ENCODE measurements around the gene IQCK. TPM values are rescaled to one million over a fixed set of nuclear protein-coding genes. Genes with fewer than 3 reads are reported as not detected.

The IQCK gene
- total and polyA plus RNA-seq, 5 donors = 5.1 to 8.3 (median 6.2) TPM

GRCh38 chr16:19760356-19761060 is 42.4 kb downstream of the IQCK start:
- H3K27ac ChIP-seq (ENCODE audit: low read length) = no peak overlapping the region
- ATAC-seq = no peak
- no peaks in the 10 kb centered on the region for H3K27me3 ChIP-seq (ENCODE audit: control insufficient read depth, insufficient read depth)
- WGBS = 91% methylated on average over 7 of the region's 7 CpGs
- H3K9me3 ChIP-seq (ENCODE audit: control insufficient read depth, low read length) = no peaks in the 10 kb centered on the region
- DNase-seq = no peak
- H3K4me3 ChIP-seq (ENCODE audit: low read length) = no peak overlapping the region
- intact Hi-C loops (cut with DNase I) = no loop called here
- no peaks in the 10 kb centered on the region for H3K4me1 ChIP-seq (ENCODE audit: control insufficient read depth, insufficient read depth, low read length)

DNA sequence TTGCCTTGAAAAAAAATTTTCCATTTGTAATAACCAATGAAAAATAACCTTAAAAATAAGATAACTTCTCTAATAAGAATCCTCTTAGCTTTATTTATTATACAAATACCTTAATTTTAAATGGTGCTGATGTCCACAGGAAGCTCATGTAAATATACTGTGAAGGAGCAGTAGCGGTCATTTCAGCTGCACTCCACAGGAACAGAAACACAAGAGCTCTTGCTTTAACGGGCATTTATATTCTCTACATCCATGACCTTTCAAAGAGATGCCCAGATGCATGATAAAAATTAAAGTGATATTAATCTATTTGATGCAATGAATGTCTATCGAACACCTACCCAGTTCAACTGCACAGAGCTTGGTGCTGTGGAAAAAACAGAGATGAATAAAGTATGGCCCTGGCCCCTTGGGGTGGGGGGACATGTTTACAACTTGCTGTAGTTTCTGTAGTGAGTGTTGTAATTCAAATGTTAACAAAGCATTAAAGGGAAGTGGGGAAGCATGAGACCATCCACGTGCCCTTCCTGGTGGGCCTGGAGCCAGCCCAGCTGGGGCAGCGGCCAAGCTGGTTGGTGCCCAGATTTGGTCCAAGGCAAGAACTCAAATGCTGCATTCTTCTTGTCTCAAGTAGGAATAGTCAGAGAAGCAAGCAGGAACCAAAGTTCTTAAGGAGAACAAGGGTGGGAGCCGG is 47.9 kb downstream of the IQCK start:
- 59% methylated on average over 6 of the region's 6 CpGs for WGBS
- H3K27ac ChIP-seq (ENCODE audit: low read length) = no peak overlapping the region
- H3K4me1 ChIP-seq (ENCODE audit: control insufficient read depth, insufficient read depth, low read length) = no peaks in the 10 kb centered on the region
- no peaks in the 10 kb centered on the region for H3K27me3 ChIP-seq (ENCODE audit: control insufficient read depth, insufficient read depth)
- DNase-seq (peak in 2 of 3 donors; percentile 83 to 86), ATAC-seq (peak; percentile 62)
- intact Hi-C loops (cut with DNase I) = no loop called here
- H3K9me3 ChIP-seq (ENCODE audit: control insufficient read depth, low read length) = no peaks in the 10 kb centered on the region
- no peak overlapping the region for H3K4me3 ChIP-seq (ENCODE audit: low read length)

DNA sequence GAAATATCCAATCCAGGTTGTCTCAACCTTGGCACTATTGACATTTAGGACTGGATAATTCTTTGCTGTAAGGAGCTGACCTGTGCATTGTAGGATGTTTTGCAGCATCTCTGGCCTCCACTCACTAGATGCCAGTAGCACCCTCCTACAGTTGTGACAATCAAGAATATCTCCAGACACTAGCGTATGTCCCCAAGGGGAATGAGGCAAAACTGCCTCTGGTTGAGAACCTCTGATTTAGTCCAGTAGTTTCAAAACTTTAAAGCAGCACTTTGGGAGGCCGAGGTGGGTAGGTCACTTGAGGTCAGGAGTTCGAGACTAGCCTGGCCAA is 48.4 kb downstream of the IQCK start:
- Histone ChIP-seq H3K9me3 (ENCODE audit: control insufficient read depth, low read length) (no peaks in the 10 kb centered on the region), H3K27ac (ENCODE audit: low read length) (no peak overlapping the region), H3K4me1 (ENCODE audit: control insufficient read depth, insufficient read depth, low read length) (no peaks in the 10 kb centered on the region), H3K27me3 (ENCODE audit: control insufficient read depth, insufficient read depth) (no peaks in the 10 kb centered on the region), H3K4me3 (ENCODE audit: low read length) (no peak overlapping the region)
- ATAC-seq (peak in 1 of 2 donors; percentile 13), DNase-seq (no peak)
- WGBS = 85% methylated on average over 3 of the region's 3 CpGs
- intact Hi-C loops (cut with DNase I) = no loop called here

GRCh38 chr16:19766988-19767387 is 48.9 kb downstream of the IQCK start:
- ATAC-seq = no peak
- no peaks in the 10 kb centered on the region for H3K4me1 ChIP-seq (ENCODE audit: control insufficient read depth, insufficient read depth, low read length)
- H3K27me3 ChIP-seq (ENCODE audit: control insufficient read depth, insufficient read depth) = no peaks in the 10 kb centered on the region
- no peak overlapping the region for H3K27ac ChIP-seq (ENCODE audit: low read length)
- DNase-seq = no peak
- no peaks in the 10 kb centered on the region for H3K9me3 ChIP-seq (ENCODE audit: control insufficient read depth, low read length)
- intact Hi-C loops (cut with DNase I) = no loop called here
- H3K4me3 ChIP-seq (ENCODE audit: low read length) = no peak overlapping the region
- WGBS = 95% methylated on average over 9 of the region's 9 CpGs

- Histone ChIP-seq H3K27ac (ENCODE audit: low read length) (no peak overlapping the region), H3K27me3 (ENCODE audit: control insufficient read depth, insufficient read depth) (no peaks in the 10 kb centered on the region), H3K4me1 (ENCODE audit: control insufficient read depth, insufficient read depth, low read length) (no peaks in the 10 kb centered on the region), H3K9me3 (ENCODE audit: control insufficient read depth, low read length) (no peaks in the 10 kb centered on the region), H3K4me3 (ENCODE audit: low read length) (no peak overlapping the region)
- no peak for DNase-seq
- intact Hi-C loops (cut with DNase I) = no loop called here
- peak in 1 of 2 donors; percentile 16 for ATAC-seq
- WGBS = 84% methylated on average over 13 of the region's 13 CpGs
Measured at GRCh38 chr16:19767497-19767896, 49.4 kb downstream of the IQCK start.

DNA sequence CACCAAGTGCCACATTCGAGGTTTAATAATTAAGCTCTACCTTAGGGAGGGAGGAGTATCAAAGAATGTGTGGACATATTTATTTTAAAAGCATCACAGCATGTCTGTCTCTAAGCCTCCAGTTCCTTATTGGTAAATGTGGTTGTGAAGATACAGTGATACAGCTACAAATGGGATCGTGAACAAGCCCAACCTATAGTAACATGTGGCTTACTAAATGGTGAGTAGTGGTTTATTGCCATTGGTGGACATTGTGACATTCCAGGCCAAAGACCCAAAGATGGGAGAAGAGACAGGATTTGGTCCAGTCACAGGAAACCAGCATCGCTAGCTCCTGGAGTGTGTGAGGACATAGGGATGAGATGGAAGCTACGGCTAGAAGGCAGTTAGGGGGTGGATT is 51.2 kb downstream of the IQCK start:
- 94% methylated on average over 4 of the region's 4 CpGs for WGBS
- DNase-seq = no peak
- H3K27me3 ChIP-seq (ENCODE audit: control insufficient read depth, insufficient read depth) = no peaks in the 10 kb centered on the region
- H3K27ac ChIP-seq (ENCODE audit: low read length) = no peak overlapping the region
- no peaks in the 10 kb centered on the region for H3K9me3 ChIP-seq (ENCODE audit: control insufficient read depth, low read length)
- no peak overlapping the region for H3K4me3 ChIP-seq (ENCODE audit: low read length)
- H3K4me1 ChIP-seq (ENCODE audit: control insufficient read depth, insufficient read depth, low read length) = no peaks in the 10 kb centered on the region
- ATAC-seq = no peak
- intact Hi-C loops (cut with DNase I) = no loop called here

DNA sequence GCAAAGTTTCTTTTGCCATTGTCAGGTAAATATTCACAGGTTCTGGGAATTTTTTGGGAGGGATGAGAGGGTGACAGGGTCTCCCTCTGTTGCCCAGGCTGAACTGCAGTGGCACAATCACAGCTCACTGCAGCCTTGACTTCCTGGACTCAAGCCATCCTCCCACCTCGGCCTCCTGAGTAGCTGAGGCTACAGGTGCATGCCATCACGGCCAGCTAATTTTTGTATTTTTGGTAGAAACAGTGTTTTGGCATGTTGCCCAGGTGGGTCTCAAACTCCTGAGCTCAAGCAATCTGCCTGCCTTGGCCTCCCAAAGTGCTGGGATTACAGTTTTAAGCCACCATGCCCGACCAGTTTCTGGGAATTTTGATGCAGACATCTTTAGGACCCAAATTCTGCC is 53.0 kb downstream of the IQCK start:
- Histone ChIP-seq H3K4me1 (ENCODE audit: control insufficient read depth, insufficient read depth, low read length) (no peaks in the 10 kb centered on the region), H3K27me3 (ENCODE audit: control insufficient read depth, insufficient read depth) (no peaks in the 10 kb centered on the region), H3K9me3 (ENCODE audit: control insufficient read depth, low read length) (no peaks in the 10 kb centered on the region), H3K4me3 (ENCODE audit: low read length) (no peak overlapping the region), H3K27ac (ENCODE audit: low read length) (no peak overlapping the region)
- no peak for ATAC-seq
- WGBS = 81% methylated on average over 3 of the region's 3 CpGs
- DNase-seq = no peak
- intact Hi-C loops (cut with DNase I) = no loop called here

DNA sequence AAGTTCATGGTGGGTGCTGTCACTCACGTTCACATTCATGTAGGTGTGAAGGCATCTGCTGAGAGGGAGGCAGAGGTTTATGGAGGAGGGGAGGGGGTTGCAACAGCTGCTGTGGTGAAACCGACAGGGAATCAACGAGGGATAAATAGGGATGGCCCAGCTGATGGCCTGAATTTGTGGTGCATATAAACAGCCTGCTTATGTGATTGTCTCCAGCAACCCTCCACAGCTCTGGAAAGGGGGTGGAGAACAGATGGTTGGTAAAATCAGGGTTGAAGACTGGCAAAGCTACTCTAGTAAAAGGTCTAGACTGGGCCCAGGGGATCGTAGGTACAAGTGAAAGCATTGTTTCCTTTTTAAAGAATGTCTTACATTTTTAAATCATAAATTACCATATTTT is 53.7 kb downstream of the IQCK start:
- Histone ChIP-seq H3K4me1 (ENCODE audit: control insufficient read depth, insufficient read depth, low read length) (no peaks in the 10 kb centered on the region), H3K4me3 (ENCODE audit: low read length) (no peak overlapping the region), H3K27me3 (ENCODE audit: control insufficient read depth, insufficient read depth) (no peaks in the 10 kb centered on the region), H3K9me3 (ENCODE audit: control insufficient read depth, low read length) (no peaks in the 10 kb centered on the region), H3K27ac (ENCODE audit: low read length) (no peak overlapping the region)
- 59% methylated on average over 4 of the region's 4 CpGs for WGBS
- ATAC-seq (no peak), DNase-seq (no peak)
- intact Hi-C loops (cut with DNase I) = no loop called here

- intact Hi-C loops (cut with DNase I) = no loop called here
Measured at GRCh38 chr16:19774024-19774423, 56.0 kb downstream of the IQCK start.

DNA sequence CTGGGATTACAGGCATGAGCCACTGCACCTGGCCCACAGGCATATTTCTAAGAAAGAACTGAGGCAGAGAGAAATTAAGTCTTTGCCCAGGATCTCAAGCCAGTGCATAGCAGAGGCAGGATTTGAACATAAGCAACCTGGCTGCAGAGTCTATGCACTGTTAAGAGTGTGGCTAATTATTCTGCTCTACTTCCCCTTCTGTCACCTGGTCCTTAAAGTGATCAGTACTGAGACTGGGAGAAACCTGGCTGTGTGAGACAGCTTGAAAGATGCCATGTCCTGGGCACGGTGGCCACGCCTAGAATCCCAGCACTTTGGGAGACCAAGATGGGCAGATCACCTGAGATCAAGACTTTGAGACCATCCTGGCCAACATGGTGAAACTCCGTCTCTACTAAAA is 58.1 kb downstream of the IQCK start:
- intact Hi-C loops (cut with DNase I) = no loop called here
- no peaks in the 10 kb centered on the region for H3K9me3 ChIP-seq (ENCODE audit: control insufficient read depth, low read length)
- ATAC-seq (no peak), DNase-seq (no peak)
- 98% methylated on average over 3 of the region's 3 CpGs for WGBS
- no peak overlapping the region for H3K4me3 ChIP-seq (ENCODE audit: low read length)
- no peaks in the 10 kb centered on the region for H3K27me3 ChIP-seq (ENCODE audit: control insufficient read depth, insufficient read depth)
- H3K27ac ChIP-seq (ENCODE audit: low read length) = no peak overlapping the region
- H3K4me1 ChIP-seq (ENCODE audit: control insufficient read depth, insufficient read depth, low read length) = no peaks in the 10 kb centered on the region

More at GRCh38 chr16:19774024-19774423, 56.0 kb downstream of the IQCK start:
- Histone ChIP-seq H3K4me3 (ENCODE audit: low read length) (no peak overlapping the region), H3K27ac (ENCODE audit: low read length) (no peak overlapping the region), H3K4me1 (ENCODE audit: control insufficient read depth, insufficient read depth, low read length) (no peaks in the 10 kb centered on the region), H3K9me3 (ENCODE audit: control insufficient read depth, low read length) (no peaks in the 10 kb centered on the region), H3K27me3 (ENCODE audit: control insufficient read depth, insufficient read depth) (no peaks in the 10 kb centered on the region)
- WGBS = 68% methylated on average over 2 of the region's 2 CpGs
- no peak for DNase-seq
- ATAC-seq = no peak

DNA sequence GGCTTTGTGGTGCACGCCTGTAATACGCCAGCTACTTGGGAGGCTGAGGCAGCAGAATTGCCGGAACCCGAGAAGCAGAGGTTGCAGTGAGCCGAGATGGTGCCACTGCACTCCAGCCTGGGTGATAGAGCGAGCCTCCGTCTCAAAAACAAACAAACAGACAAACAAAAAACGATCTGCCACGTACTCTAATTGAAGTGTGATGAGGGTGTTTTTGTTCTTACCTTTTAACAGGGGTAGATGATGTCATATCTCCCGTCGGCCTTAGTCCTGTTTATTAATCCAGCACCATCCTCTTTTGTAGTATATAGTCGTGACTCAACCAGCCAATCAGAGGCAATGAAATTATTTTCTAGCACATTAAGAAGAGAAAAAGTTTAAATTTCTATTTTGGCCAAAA is 58.5 kb downstream of the IQCK start:
- no peak for ATAC-seq
- Histone ChIP-seq H3K9me3 (ENCODE audit: control insufficient read depth, low read length) (no peaks in the 10 kb centered on the region), H3K27ac (ENCODE audit: low read length) (no peak overlapping the region), H3K4me1 (ENCODE audit: control insufficient read depth, insufficient read depth, low read length) (no peaks in the 10 kb centered on the region), H3K4me3 (ENCODE audit: low read length) (no peak overlapping the region), H3K27me3 (ENCODE audit: control insufficient read depth, insufficient read depth) (no peaks in the 10 kb centered on the region)
- intact Hi-C loops (cut with DNase I) = no loop called here
- WGBS = 89% methylated on average over 12 of the region's 12 CpGs
- DNase-seq = no peak

Data from right cardiac atrium (tissue), 5 donors.